HG03045 (cell line): ENCODE measurements around the gene MRPL40.

Experiments used
- ATAC-seq: cut with Tn5 transposase; IDR thresholded peaks from one replicate; pipeline ENCODE4 v1.9.1; 2021; ENCODE audit warnings: mild to moderate bottlenecking, moderate library complexity; ENCODE audit not compliant: unreplicated experiment

Gene MRPL40

DNA sequence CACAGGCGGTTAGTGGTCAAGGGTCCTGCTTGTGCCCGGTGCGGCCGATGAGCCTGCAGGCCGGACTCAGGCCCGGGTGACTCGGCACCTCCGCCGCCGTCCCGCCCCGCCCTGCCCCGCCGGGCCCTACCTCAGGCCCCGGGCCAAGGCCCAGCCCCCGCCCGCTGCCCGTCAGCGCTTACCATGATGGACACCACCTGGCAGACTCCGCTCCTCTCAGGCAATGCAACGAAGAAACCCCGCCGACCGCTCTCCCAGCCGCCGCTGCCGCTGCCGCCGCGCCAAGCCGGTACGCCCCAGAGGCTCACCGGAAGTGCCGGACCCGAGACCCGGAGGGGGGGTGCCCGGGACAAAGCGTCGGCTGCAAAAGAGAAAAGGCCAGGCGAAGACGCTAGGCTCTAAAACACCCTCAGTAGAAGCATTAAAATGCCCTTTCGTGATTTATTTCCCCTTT is 46.6 kb downstream of the MRPL40 start, which contains the start of gene UFD1:
Gene UFD1 (minus strand): TSS at position 293 of the 454 bp plus-strand sequence. CDS start 108 bp downstream, at position 185.
- peak; percentile 54 for ATAC-seq

DNA sequence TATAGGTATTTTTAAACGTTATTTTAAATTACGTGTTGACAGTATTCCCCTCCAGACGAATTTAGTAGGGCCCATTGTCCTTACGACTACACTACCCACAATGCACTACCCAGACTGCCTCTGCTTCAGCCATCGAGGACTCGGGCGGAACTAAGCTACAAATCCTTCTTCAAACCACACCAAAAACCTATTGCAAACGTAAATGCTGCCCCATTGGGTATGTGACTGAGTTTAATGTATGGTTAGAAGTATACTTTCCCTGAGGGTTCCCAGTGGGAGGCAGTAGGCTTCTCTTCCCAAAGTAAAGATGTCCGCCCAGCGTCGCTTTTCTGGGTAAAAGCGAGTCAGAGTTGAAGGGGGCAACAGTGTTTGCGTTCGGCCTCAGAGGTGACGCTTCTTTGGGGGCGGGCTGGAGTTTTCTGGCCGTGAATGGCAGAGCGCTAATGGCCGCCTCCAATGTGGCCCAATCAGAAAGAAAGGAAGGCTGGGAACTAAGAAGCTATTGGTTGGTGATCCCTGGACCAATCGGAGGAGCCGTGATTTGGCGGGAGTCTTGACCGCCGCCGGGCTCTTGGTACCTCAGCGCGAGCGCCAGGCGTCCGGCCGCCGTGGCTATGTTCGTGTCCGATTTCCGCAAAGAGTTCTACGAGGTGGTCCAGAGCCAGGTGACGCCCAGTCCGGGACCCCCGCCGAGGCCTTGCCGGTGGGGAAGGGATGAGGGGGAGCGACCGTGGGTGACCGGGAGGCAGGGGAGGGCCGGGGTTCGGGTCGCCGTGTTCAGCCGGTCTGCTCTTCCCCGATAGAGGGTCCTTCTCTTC is 47.2 kb downstream of the MRPL40 start, which contains the start of gene CDC45:
Gene CDC45 (plus strand): TSS at position 566 of the 818 bp plus-strand sequence. CDS start 49 bp downstream, at position 615.
- peak; percentile 90 for ATAC-seq

DNA sequence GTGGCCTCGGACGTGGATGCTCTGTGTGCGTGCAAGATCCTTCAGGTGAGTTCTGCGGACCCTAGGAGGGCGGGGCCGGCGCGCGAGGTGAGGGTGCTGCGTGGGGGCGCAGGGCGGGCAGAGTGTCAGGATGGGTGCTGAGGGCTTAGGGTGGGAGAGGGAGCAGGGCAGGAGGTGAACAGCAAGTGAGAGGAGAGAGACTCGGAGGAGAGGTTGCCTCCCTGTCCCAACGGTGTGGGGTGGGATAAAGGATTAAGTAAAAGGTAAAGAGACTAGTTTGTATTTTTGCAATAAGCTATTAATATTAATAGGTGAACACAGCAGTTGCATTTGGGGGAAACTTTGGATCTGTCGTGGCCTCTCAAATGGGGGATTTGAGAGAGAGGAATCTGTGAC is 47.8 kb downstream of the MRPL40 start:
- no peak for ATAC-seq

DNA sequence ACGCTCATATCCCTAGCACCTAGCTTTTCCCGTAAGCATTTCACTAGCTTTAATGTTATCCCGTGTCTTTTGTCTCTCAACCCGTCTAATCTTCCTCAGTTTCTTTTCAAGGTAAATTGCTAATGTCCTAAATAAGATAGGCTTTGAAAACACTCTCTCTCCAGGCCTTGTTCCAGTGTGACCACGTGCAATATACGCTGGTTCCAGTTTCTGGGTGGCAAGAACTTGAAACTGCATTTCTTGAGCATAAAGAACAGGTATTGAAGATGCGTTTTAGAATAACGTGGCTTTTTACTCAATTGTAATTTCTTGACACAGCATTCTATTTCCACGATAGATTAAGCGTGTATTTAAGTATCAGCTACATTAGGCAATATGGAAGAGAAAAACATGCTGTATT is 48.4 kb downstream of the MRPL40 start:
- no peak for ATAC-seq

DNA sequence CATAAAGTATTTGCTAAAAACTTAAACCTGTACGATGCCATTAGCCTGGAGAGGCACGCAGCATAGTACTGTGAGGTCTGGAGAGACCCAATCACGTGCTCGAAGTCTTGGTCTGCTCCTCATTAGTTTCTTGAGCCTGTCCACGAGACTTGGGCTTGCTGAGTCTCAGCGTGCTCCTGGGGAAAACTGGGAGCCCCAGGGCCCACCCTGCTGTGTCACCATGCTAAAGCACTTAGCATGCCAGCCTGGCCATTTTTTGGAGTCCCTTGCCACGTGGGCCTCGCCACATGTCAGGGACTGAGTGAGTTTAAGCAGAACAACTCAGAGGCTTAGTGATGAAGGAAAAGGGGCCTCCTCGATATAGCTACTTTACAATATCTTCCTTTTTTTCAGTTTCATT is 50.0 kb downstream of the MRPL40 start:
- ATAC-seq, result no peak

DNA sequence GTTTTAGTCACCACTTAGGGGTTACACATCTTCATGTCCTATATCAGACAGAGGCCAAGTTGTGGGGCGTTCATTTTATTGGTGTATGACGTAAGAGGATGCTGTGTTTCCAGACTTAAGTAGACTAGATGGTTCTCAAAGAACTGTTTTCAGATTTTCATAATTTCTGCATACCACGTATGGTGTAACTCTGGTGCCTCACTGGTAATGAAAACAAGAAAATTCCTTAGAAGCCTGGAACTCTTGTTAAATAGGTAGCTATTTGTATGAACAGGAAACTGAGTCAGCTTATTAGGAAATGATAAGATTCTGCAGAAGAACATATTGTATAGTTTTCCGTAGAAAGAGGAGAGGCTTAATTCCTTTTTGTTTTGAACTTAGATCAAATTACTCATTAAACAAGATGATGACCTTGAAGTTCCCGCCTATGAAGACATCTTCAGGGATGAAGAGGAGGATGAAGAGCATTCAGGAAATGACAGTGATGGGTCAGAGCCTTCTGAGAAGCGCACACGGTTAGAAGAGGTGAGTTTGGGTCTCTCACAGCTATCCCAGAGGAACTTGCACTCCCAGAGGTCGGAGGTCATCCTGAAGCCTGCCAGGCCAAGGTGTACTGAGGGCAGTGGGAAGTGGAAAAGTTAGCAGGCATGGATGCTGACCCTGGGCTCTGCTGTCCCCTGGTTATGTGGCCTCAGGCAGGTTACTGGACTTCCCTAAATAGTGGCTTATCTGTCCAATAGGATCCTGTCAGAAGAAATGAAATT is 51.3 kb downstream of the MRPL40 start:
- no peak for ATAC-seq
